ENCODE data around the gene VPS54. TPM values are rescaled to one million over a fixed set of nuclear protein-coding genes. Genes with fewer than 3 reads are reported as not detected.

The VPS54 gene
- total RNA-seq, 1 donor from 2014 or later: 15.3 TPM

DNA sequence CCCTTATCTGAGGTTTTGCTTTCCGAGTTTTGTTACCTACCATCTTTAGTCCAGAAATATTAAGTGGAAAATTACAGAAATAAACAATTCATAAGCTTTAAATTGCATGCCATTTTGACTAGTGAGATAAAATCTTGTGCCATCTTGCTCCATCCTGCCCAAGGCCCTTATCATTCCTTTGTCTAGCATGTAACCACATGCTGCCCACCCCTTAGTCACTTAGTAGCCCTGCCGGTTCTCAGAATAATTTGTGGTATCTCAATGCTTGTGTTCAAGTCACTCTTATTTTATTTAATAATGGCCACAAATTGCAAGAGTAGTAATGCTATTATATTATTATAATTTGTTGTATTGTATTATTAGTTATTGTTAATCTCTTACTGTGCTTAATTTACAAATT lies 36.8 kb upstream of the VPS54 start:
- no peak overlapping the region for H3K4me3 ChIP-seq (ENCODE audit: low read depth, low read length)
- TF ChIP-seq, protein P1, sequence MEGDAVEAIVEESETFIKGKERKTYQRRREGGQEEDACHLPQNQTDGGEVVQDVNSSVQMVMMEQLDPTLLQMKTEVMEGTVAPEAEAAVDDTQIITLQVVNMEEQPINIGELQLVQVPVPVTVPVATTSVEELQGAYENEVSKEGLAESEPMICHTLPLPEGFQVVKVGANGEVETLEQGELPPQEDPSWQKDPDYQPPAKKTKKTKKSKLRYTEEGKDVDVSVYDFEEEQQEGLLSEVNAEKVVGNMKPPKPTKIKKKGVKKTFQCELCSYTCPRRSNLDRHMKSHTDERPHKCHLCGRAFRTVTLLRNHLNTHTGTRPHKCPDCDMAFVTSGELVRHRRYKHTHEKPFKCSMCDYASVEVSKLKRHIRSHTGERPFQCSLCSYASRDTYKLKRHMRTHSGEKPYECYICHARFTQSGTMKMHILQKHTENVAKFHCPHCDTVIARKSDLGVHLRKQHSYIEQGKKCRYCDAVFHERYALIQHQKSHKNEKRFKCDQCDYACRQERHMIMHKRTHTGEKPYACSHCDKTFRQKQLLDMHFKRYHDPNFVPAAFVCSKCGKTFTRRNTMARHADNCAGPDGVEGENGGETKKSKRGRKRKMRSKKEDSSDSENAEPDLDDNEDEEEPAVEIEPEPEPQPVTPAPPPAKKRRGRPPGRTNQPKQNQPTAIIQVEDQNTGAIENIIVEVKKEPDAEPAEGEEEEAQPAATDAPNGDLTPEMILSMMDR (conservative IDR thresholded peaks at IDR 0.05; ENCODE audit: low read depth, low read length): no peak
- no peak for DNase-seq (ENCODE audit: low read depth)

DNA sequence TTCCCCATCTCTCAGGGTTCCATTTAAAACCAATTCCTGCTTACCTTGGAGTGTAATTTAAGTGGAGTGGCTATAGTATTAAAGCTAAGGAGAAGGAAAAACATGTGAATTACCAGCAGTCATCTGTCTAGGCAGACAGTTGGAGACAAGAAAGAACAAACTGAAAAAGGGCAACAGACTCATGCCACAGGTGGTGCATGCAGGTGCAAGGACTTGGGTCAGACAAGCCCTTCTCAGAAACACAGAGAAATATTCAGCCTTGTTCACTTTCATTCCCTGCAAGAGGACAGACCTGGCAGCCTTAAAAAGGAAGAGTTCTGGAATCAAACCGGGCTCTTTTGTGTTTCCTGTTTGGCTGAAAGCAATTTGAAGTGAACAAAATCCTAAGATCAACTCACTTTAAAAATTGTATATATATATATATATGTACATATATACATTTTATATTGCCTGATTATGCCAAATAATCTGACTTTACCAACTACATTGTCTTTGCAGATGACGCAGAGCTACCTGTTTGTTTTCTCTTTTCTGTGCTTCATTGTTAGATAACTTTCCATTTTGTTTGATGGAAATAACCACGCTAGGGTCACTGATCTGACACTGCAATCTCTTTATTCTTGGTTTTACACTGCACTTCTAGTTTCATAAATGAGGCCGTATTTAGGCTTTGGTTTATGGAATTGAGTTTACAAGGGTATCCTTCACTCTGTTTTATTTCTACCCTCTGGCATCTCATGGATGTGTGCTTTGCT lies 35.1 kb upstream of the VPS54 start:
- H3K4me3 ChIP-seq (ENCODE audit: low read depth, low read length): no peak overlapping the region
- no peak for DNase-seq (ENCODE audit: low read depth)
- TF ChIP-seq, protein P1 (conservative IDR thresholded peaks at IDR 0.05; ENCODE audit: low read depth, low read length): no peak

DNA sequence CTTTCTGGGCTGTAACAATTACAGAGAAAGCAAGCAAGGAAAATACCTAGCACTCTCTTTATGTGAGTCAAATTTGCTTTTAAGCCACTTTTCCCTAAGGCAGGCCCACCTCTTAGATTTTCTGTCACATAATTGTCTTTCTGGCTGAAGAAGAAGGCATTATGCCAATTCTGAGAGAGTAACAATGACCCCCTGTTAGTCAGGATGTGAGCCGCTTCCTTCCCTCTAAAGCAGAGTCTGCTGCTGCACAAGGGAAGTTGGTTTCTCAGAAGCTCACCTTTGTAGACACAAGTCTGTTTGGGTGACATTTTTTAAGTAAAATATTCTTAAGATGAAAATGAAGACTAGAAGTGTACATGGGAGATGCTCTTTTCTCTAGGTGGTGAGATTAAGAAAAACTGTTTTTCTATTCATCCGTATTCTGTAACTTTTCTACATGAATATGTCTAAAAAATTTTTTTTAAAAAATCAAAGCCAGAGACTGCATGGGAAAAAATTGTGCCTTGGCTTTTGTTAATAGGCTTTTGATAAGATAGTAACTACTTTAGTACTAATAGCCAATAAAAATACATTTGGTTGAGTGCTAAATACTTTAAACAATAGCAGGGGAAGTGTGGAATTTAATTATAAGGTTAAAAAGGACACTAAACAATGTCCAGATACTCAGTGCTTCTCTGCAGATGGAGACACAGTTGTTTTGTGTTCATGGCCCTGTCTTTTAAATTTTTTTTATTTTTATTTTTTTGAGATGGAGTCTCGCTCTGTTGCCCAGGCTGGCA lies 33.4 kb upstream of the VPS54 start:
- DNase-seq (ENCODE audit: low read depth): no peak
- TF ChIP-seq, protein P1 (conservative IDR thresholded peaks at IDR 0.05; ENCODE audit: low read depth, low read length): no peak
- H3K4me3 ChIP-seq (ENCODE audit: low read depth, low read length): no peak overlapping the region

DNA sequence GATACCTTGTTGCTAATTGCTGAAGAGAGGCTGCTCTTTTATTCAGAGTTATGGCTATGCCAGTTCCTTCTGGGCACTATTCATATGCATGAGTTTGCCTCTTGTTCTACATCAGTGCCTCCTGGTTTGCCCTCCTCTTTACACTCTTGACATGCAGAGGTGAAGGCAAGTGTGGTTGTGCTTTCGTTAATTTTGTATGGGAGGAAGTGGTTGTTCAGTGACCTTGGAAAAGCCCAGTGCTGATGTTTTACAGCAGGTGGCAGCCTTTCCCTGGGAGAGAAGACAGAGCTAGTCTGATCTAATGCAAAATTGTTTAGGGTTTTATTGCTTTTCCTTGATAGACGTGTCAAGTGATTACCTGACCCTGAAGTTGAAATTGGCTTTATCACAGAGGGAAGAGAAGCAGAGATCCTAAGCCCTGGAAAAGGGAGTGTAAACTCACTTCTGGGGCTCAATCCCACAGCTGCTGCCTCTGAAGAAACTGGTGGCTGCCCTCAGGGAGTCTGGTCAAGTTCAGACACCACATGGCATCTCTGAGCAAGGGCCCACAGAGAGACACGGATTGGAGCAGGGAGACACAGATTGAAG lies 30.5 kb upstream of the VPS54 start:
- TF ChIP-seq, protein P1 (conservative IDR thresholded peaks at IDR 0.05; ENCODE audit: low read depth, low read length): peak; percentile 97
- H3K4me3 ChIP-seq (ENCODE audit: low read depth, low read length): no peak overlapping the region

DNA sequence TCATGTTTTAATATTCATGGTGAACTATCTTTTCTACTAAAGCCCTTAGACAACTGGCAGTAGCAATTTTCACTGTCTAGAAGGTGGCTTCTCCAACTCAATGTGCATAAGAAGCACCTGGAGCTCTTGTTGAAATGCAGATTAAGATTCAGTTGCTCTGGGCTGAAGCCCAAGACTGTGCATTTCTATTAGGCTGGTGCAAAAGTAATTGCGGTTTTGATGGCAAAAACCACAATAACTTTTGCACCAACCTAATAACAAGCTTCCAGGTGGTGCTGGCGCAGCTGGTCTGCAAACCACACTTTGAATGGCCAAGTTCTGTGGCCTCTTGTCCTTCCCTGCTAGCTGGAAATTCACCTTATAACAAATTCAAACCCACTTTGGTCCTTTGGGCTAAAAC lies 26.7 kb upstream of the VPS54 start:
- DNase-seq (ENCODE audit: low read depth): no peak
- TF ChIP-seq, protein P1 (conservative IDR thresholded peaks at IDR 0.05; ENCODE audit: low read depth, low read length): no peak
- no peak overlapping the region for H3K4me3 ChIP-seq (ENCODE audit: low read depth, low read length)

More for the DNA sequence above, 30.5 kb upstream of the VPS54 start:
- DNase-seq (ENCODE audit: low read depth): no peak

DNA sequence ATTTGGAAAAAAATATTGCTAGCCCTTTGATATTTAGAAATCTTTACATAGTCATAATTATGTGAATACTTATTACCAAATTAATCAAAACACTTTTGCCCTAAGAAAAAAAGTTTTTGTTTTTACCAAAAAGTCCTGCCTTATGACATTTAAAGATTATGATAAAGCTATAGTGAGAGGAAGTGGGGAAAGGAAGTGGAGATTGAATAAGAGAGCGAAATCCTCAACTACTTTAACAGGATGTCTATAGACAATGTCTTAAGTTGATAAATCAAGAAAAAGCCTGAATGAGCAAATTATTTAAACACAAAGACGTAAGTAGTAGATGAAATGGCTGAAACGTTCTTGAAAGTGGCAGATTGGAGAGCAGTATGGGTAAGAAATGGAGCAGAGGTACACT lies 20.9 kb upstream of the VPS54 start:
- no peak for DNase-seq (ENCODE audit: low read depth)
- TF ChIP-seq, protein P1 (conservative IDR thresholded peaks at IDR 0.05; ENCODE audit: low read depth, low read length): no peak
- H3K4me3 ChIP-seq (ENCODE audit: low read depth, low read length): no peak overlapping the region
